HEK293 (cell line): ENCODE data around the gene RNF215.
A peak's percentile ranks its signal among the peaks of the same experiment; 100 is the strongest.

Experiments
- CTCF ChIA-PET: fragments of 350-600 bp; formaldehyde crosslinking; extraction: SDS; loops from one replicate; lab custom pipeline; 2021; ENCODE audit warnings: antibody characterized with exemption; lab: Yijun Ruan, JAX
- POLR2A ChIA-PET: fragments of 300-600 bp; formaldehyde crosslinking; extraction: SDS; loops from one replicate; lab custom pipeline; 2020; ENCODE audit warnings: antibody characterized with exemption, inconsistent platforms; lab: Yijun Ruan, JAX
- H3K27ac ChIP-seq: fragments of 200-500 bp; sonication (Bioruptor generic); 2 replicates; pipeline ENCODE4 v1.5.1; 2014; ENCODE audit warnings: low read depth, low read length, control low read depth, inconsistent platforms; ENCODE audit errors: extremely low read depth
- H3K36me3 ChIP-seq, 2 experiments: fragments of 200-500 bp in 1 of 2; sonication (Bioruptor generic) in 1 of 2; 1 replicate in 1 of 2; 2 replicates in 1 of 2; pipeline ENCODE4 v1.5.1; 2014 to 2017; ENCODE audit warnings: inconsistent platforms in 2 of 2, low read length in 2 of 2; ENCODE audit not compliant: control insufficient read depth in 2 of 2, insufficient read depth in 1 of 2
- H3K4me1 ChIP-seq: fragments of 200-500 bp; sonication (Bioruptor generic); 2 replicates; pipeline ENCODE4 v1.5.1; 2014; ENCODE audit warnings: mild to moderate bottlenecking, low read length, inconsistent platforms; ENCODE audit not compliant: control insufficient read depth, insufficient read depth
- H3K4me3 ChIP-seq: 2 replicates; pipeline ENCODE4 v1.5.1; 2011; ENCODE audit warnings: low read depth, mild to moderate bottlenecking, control low read depth, low read length, moderate library complexity
- H3K9me3 ChIP-seq: fragments of 200-500 bp; sonication (Bioruptor generic); 2 replicates; pipeline ENCODE4 v1.5.1; 2014; ENCODE audit warnings: low read depth, low read length, inconsistent platforms; ENCODE audit not compliant: control insufficient read depth, insufficient read depth
- BCL11B ChIP-seq: fragments of 450-650 bp; formaldehyde crosslinking; IDR thresholded peaks from 2 replicates; pipeline ENCODE4 v1.5.1; 2016; ENCODE audit warnings: low read depth, missing biosample characterization, missing genetic modification characterization
- PRDM1 ChIP-seq: fragments of 450-650 bp; formaldehyde crosslinking; IDR thresholded peaks from 2 replicates; pipeline ENCODE4; 2016; ENCODE audit warnings: missing biosample characterization, missing genetic modification characterization
- WT1 ChIP-seq: fragments of 450-650 bp; formaldehyde crosslinking; IDR thresholded peaks from 2 replicates; pipeline ENCODE4 v1.5.1; 2016; ENCODE audit warnings: missing biosample characterization, missing genetic modification characterization
- YY2 ChIP-seq: fragments of 450-650 bp; formaldehyde crosslinking; IDR thresholded peaks from 2 replicates; pipeline ENCODE4 v1.5.1; 2016; ENCODE audit warnings: missing biosample characterization, missing genetic modification characterization
- ZBTB7A ChIP-seq: fragments of 450-650 bp; formaldehyde crosslinking; IDR thresholded peaks from 2 replicates; pipeline ENCODE4 v1.5.1; 2016; ENCODE audit warnings: low read depth, missing biosample characterization, missing genetic modification characterization
- ZBTB8A ChIP-seq: fragments of 450-650 bp; formaldehyde crosslinking; IDR thresholded peaks from 2 replicates; pipeline ENCODE4 v1.5.1; 2016; ENCODE audit warnings: missing biosample characterization, missing genetic modification characterization
- ZEB2 ChIP-seq: fragments of 450-650 bp; formaldehyde crosslinking; IDR thresholded peaks from 2 replicates; pipeline ENCODE4 v1.5.1; 2016; ENCODE audit warnings: missing biosample characterization, missing genetic modification characterization
- ZFP41 ChIP-seq: fragments of 450-650 bp; formaldehyde crosslinking; IDR thresholded peaks from 2 replicates; pipeline ENCODE4 v1.5.1; 2016; ENCODE audit warnings: missing biosample characterization, missing genetic modification characterization, borderline replicate concordance
- ZNF10 ChIP-seq: fragments of 450-650 bp; formaldehyde crosslinking; IDR thresholded peaks from 2 replicates; pipeline ENCODE4 v1.5.1; 2017; ENCODE audit warnings: missing biosample characterization, missing genetic modification characterization
- ZNF19 ChIP-seq: fragments of 450-650 bp; formaldehyde crosslinking; IDR thresholded peaks from 2 replicates; pipeline ENCODE4; 2016; ENCODE audit warnings: missing biosample characterization, missing genetic modification characterization, low read depth
- ZNF202 ChIP-seq: fragments of 450-650 bp; formaldehyde crosslinking; IDR thresholded peaks from 2 replicates; pipeline ENCODE4 v1.5.1; 2016; ENCODE audit warnings: missing biosample characterization, missing genetic modification characterization, borderline replicate concordance
- ZNF302 ChIP-seq: fragments of 450-650 bp; formaldehyde crosslinking; IDR thresholded peaks from 2 replicates; pipeline ENCODE4 v1.5.1; 2016; ENCODE audit warnings: missing biosample characterization, missing genetic modification characterization, low read depth
- ZNF561 ChIP-seq: fragments of 450-650 bp; IDR thresholded peaks from 2 replicates; pipeline ENCODE4 v1.5.1; 2018; ENCODE audit warnings: missing biosample characterization, missing genetic modification characterization, borderline replicate concordance
- ZNF626 ChIP-seq: fragments of 450-650 bp; sonication (Bioruptor Pico); formaldehyde crosslinking; IDR thresholded peaks from 2 replicates; pipeline ENCODE4 v1.5.1; 2018; ENCODE audit warnings: missing biosample characterization, missing genetic modification characterization, inconsistent platforms
- ZNF677 ChIP-seq: fragments of 450-650 bp; IDR thresholded peaks from 2 replicates; pipeline ENCODE4 v1.5.0; 2018; ENCODE audit warnings: missing biosample characterization, mild to moderate bottlenecking, missing genetic modification characterization, moderate library complexity
- ZNF701 ChIP-seq: fragments of 450-650 bp; formaldehyde crosslinking; IDR thresholded peaks from 2 replicates; pipeline ENCODE4 v1.5.1; 2016; ENCODE audit warnings: missing biosample characterization, missing genetic modification characterization
- ZNF837 ChIP-seq: fragments of 450-650 bp; formaldehyde crosslinking; IDR thresholded peaks from 2 replicates; pipeline ENCODE4 v1.5.1; 2016; ENCODE audit warnings: missing biosample characterization, missing genetic modification characterization
- ZXDB ChIP-seq: fragments of 450-650 bp; formaldehyde crosslinking; IDR thresholded peaks from 2 replicates; pipeline ENCODE4 v1.5.1; 2016; ENCODE audit warnings: missing biosample characterization, missing genetic modification characterization
- TF ChIP-seq, protein P1 (sequence below): fragments of 450-650 bp; formaldehyde crosslinking; IDR thresholded peaks from 2 replicates; pipeline ENCODE4 v1.5.1; 2016; ENCODE audit warnings: missing biosample characterization, missing genetic modification characterization
- TF ChIP-seq, protein P2 (sequence below): fragments of 450-650 bp; formaldehyde crosslinking; IDR thresholded peaks from 2 replicates; pipeline ENCODE4 v1.5.1; 2016; ENCODE audit warnings: missing biosample characterization, missing genetic modification characterization
- TF ChIP-seq, protein P3 (sequence below): fragments of 450-650 bp; formaldehyde crosslinking; IDR thresholded peaks from 2 replicates; pipeline ENCODE4 v1.5.1; 2016; ENCODE audit warnings: missing biosample characterization, missing genetic modification characterization
- TF ChIP-seq, protein P4 (sequence below): fragments of 450-650 bp; formaldehyde crosslinking; IDR thresholded peaks from 2 replicates; pipeline ENCODE4 v1.5.1; 2016; ENCODE audit warnings: missing biosample characterization, missing genetic modification characterization, borderline replicate concordance
- TF ChIP-seq, protein P5 (sequence below): fragments of 450-650 bp; formaldehyde crosslinking; IDR thresholded peaks from 2 replicates; pipeline ENCODE4 v1.5.1; 2016; ENCODE audit warnings: missing biosample characterization, missing genetic modification characterization, low read depth
- TF ChIP-seq, protein P6 (sequence below): fragments of 450-650 bp; formaldehyde crosslinking; IDR thresholded peaks from 2 replicates; pipeline ENCODE4 v1.5.1; 2017; ENCODE audit warnings: missing biosample characterization, missing genetic modification characterization

The RNF215 gene

DNA sequence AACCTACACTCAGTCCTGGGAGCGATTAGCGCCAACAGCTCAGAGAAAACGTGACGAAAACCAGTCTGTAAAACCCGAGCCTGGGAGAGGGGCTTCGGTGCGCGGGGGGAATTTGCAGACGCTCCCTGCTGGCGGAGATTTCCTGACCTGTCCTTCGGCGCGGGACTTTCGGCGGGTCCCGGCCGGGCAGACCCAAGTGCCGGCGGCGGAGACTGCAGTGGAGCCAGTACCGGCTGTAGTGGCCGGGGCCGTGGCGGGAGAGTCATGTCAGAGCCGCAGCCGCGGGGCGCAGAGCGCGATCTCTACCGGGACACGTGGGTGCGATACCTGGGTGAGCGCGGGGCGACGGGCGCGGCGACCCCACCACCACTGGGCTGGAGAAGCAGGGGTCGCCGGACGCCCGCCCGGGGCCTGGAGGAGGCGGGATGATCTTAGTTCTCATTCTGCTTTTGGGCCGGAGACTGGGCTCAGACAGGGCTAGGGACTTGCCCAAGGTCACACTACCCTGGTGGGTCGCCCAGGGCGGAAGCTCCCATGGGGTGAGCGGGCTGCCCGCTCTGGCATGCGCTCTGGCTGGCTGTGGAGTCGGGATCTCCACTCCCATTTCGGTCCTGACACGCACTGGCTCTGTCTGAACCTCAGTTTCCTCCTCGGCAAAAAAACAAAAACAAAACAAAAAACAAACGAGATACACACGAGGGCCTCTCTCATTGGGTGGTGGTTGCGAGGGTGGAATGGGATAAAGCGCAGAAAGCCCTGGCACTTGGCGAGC, 38.6 kb upstream of the RNF215 start, which contains the start of gene MTFP1:
TSS of gene MTFP1 (plus strand) at position 153 of the 772 bp plus-strand sequence. CDS start at position 265, 112 bp downstream.
- peaks cover 23% of the 10 kb centered on the region for H3K4me1 ChIP-seq
- peak within 1 kb of the TSS; percentile 57; the same call in 1 of the 2 replicates for H3K27ac ChIP-seq
- ChIA-PET POLR2A (interaction anchor here (0.5 to 6.0 kb wide), 9 partner anchors 9 to 771 kb away, joined by 3 to 86 read pairs (median 5); partner anchors contain the start of gene SEC14L2), CTCF (interaction anchor here (0.6 to 7.6 kb wide), 16 partner anchors 12 to 949 kb away, joined by 3 to 71 read pairs (median 4); partner anchors contain the start of gene SLC35E4)
- H3K36me3 ChIP-seq, result peaks cover 0 to 26% of the 10 kb centered on the region in 2 experiments; a peak in 1 of 3 replicates
- no peaks in the 10 kb centered on the region for H3K9me3 ChIP-seq
- H3K4me3 ChIP-seq, result peak within 1 kb of the TSS; percentile 74
- TF ChIP-seq ZNF837, result no peak
- no peak for TF ChIP-seq YY2 (tag by site-specific recombination)
- TF ChIP-seq ZNF202 (tag by site-specific recombination), result no peak
- 0 out of 2 replicates have a peak, but pooled peaks have one; percentile 82 for TF ChIP-seq ZNF561
- TF ChIP-seq, protein P1, sequence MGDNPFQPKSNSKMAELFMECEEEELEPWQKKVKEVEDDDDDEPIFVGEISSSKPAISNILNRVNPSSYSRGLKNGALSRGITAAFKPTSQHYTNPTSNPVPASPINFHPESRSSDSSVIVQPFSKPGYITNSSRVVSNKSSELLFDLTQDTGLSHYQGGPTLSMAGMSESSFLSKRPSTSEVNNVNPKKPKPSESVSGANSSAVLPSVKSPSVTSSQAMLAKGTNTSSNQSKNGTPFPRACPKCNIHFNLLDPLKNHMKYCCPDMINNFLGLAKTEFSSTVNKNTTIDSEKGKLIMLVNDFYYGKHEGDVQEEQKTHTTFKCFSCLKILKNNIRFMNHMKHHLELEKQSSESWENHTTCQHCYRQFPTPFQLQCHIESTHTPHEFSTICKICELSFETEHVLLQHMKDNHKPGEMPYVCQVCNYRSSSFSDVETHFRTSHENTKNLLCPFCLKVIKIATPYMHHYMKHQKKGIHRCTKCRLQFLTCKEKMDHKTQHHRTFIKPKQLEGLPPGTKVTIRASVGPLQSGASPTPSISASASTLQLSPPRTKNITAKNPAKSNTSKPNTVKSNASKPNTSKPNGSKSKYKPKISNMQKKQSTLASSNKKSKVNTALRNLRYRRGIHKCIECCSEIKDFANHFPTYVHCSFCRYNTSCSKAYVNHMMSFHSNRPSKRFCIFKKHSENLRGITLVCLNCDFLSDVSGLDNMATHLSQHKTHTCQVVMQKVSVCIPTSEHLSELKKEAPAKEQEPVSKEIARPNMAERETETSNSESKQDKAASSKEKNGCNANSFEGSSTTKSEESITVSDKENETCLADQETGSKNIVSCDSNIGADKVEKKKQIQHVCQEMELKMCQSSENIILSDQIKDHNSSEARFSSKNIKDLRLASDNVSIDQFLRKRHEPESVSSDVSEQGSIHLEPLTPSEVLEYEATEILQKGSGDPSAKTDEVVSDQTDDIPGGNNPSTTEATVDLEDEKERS, result no peak
- peak; percentile 48; the same call in 1 of the 2 replicates for TF ChIP-seq ZBTB8A (tag by site-specific recombination)
- TF ChIP-seq ZEB2 (tag by site-specific recombination), result peak; percentile 77; the same call in 1 of the 2 replicates
- TF ChIP-seq, protein P2, sequence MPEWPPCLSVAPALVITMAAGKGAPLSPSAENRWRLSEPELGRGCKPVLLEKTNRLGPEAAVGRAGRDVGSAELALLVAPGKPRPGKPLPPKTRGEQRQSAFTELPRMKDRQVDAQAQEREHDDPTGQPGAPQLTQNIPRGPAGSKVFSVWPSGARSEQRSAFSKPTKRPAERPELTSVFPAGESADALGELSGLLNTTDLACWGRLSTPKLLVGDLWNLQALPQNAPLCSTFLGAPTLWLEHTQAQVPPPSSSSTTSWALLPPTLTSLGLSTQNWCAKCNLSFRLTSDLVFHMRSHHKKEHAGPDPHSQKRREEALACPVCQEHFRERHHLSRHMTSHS (tag by site-specific recombination), result no peak
- TF ChIP-seq, protein P3, sequence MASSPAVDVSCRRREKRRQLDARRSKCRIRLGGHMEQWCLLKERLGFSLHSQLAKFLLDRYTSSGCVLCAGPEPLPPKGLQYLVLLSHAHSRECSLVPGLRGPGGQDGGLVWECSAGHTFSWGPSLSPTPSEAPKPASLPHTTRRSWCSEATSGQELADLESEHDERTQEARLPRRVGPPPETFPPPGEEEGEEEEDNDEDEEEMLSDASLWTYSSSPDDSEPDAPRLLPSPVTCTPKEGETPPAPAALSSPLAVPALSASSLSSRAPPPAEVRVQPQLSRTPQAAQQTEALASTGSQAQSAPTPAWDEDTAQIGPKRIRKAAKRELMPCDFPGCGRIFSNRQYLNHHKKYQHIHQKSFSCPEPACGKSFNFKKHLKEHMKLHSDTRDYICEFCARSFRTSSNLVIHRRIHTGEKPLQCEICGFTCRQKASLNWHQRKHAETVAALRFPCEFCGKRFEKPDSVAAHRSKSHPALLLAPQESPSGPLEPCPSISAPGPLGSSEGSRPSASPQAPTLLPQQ (tag by site-specific recombination), result peak; percentile 79
- no peak for TF ChIP-seq ZNF677
- no peak for TF ChIP-seq ZNF701 (tag by site-specific recombination)
- TF ChIP-seq ZXDB, result peak; percentile 62
- TF ChIP-seq BCL11B (tag by site-specific recombination), result peak; percentile 18; the same call in 1 of the 2 replicates
- no peak for TF ChIP-seq ZFP41 (tag by site-specific recombination)
- peak; percentile 33; the same call in 1 of the 2 replicates for TF ChIP-seq ZBTB7A (tag by site-specific recombination)
- TF ChIP-seq ZNF10 (tag by site-specific recombination), result peak; percentile 50; the same call in 1 of the 2 replicates
- no peak for TF ChIP-seq ZNF626 (tag by site-specific recombination)
- TF ChIP-seq, protein P4, sequence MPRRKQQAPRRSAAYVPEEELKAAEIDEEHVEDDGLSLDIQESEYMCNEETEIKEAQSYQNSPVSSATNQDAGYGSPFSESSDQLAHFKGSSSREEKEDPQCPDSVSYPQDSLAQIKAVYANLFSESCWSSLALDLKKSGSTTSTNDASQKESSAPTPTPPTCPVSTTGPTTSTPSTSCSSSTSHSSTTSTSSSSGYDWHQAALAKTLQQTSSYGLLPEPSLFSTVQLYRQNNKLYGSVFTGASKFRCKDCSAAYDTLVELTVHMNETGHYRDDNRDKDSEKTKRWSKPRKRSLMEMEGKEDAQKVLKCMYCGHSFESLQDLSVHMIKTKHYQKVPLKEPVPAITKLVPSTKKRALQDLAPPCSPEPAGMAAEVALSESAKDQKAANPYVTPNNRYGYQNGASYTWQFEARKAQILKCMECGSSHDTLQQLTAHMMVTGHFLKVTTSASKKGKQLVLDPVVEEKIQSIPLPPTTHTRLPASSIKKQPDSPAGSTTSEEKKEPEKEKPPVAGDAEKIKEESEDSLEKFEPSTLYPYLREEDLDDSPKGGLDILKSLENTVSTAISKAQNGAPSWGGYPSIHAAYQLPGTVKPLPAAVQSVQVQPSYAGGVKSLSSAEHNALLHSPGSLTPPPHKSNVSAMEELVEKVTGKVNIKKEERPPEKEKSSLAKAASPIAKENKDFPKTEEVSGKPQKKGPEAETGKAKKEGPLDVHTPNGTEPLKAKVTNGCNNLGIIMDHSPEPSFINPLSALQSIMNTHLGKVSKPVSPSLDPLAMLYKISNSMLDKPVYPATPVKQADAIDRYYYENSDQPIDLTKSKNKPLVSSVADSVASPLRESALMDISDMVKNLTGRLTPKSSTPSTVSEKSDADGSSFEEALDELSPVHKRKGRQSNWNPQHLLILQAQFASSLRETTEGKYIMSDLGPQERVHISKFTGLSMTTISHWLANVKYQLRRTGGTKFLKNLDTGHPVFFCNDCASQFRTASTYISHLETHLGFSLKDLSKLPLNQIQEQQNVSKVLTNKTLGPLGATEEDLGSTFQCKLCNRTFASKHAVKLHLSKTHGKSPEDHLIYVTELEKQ (tag by site-specific recombination), result no peak
- TF ChIP-seq ZNF302 (tag by site-specific recombination), result no peak
- TF ChIP-seq, protein P5, sequence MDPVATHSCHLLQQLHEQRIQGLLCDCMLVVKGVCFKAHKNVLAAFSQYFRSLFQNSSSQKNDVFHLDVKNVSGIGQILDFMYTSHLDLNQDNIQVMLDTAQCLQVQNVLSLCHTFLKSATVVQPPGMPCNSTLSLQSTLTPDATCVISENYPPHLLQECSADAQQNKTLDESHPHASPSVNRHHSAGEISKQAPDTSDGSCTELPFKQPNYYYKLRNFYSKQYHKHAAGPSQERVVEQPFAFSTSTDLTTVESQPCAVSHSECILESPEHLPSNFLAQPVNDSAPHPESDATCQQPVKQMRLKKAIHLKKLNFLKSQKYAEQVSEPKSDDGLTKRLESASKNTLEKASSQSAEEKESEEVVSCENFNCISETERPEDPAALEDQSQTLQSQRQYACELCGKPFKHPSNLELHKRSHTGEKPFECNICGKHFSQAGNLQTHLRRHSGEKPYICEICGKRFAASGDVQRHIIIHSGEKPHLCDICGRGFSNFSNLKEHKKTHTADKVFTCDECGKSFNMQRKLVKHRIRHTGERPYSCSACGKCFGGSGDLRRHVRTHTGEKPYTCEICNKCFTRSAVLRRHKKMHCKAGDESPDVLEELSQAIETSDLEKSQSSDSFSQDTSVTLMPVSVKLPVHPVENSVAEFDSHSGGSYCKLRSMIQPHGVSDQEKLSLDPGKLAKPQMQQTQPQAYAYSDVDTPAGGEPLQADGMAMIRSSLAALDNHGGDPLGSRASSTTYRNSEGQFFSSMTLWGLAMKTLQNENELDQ, result no peak
- TF ChIP-seq WT1 (tag by site-specific recombination), result no peak
- no peak for TF ChIP-seq ZNF19 (tag by site-specific recombination)
- TF ChIP-seq, protein P6, sequence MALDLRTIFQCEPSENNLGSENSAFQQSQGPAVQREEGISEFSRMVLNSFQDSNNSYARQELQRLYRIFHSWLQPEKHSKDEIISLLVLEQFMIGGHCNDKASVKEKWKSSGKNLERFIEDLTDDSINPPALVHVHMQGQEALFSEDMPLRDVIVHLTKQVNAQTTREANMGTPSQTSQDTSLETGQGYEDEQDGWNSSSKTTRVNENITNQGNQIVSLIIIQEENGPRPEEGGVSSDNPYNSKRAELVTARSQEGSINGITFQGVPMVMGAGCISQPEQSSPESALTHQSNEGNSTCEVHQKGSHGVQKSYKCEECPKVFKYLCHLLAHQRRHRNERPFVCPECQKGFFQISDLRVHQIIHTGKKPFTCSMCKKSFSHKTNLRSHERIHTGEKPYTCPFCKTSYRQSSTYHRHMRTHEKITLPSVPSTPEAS (tag by site-specific recombination), result no peak
- no peak for TF ChIP-seq PRDM1
